Measurements from ENCODE around the gene FNIP2.
A peak's percentile ranks its signal among the peaks of the same experiment; 100 is the strongest.

Gene FNIP2

GRCh38 chr4:158768555-158769174, at the start of gene FNIP2:
TSS of gene FNIP2 (plus strand) at chr4:158769026. CDS start at chr4:158769213, 187 bp downstream.
- DNase-seq (ENCODE audit: low read depth) = peak; percentile 58
- H3K4me3 ChIP-seq (ENCODE audit: control insufficient read depth, low read depth, low read length) = peak within 1 kb of the TSS; percentile 85
- no peak for TF ChIP-seq CTCF (conservative IDR thresholded peaks at IDR 0.05; ENCODE audit: control insufficient read depth, insufficient read depth, low read depth, low read length)

- TF ChIP-seq CTCF (conservative IDR thresholded peaks at IDR 0.05; ENCODE audit: control insufficient read depth, insufficient read depth, low read depth, low read length) = no peak
Observed at GRCh38 chr4:158721680-158722079, 47.1 kb upstream of the FNIP2 start.

GRCh38 chr4:158722291-158722916, 46.4 kb upstream of the FNIP2 start:
- peak; percentile 55 for DNase-seq (ENCODE audit: low read depth)
- no peak for TF ChIP-seq CTCF (conservative IDR thresholded peaks at IDR 0.05; ENCODE audit: control insufficient read depth, insufficient read depth, low read depth, low read length)
- peak overlapping the region; percentile 94 for H3K4me3 ChIP-seq (ENCODE audit: control insufficient read depth, low read depth, low read length)

More at GRCh38 chr4:158721680-158722079, 47.1 kb upstream of the FNIP2 start:
- DNase-seq (ENCODE audit: low read depth) = no peak
- no peak overlapping the region for H3K4me3 ChIP-seq (ENCODE audit: control insufficient read depth, low read depth, low read length)

- H3K4me3 ChIP-seq (ENCODE audit: control insufficient read depth, low read depth, low read length) = peak within 1 kb of the TSS; percentile 94
- DNase-seq (ENCODE audit: low read depth) = peak; percentile 71
- TF ChIP-seq CTCF (conservative IDR thresholded peaks at IDR 0.05; ENCODE audit: control insufficient read depth, insufficient read depth, low read depth, low read length) = no peak
Observed at GRCh38 chr4:158722917-158723793, 45.7 kb upstream of the FNIP2 start, which contains the start of gene PPID. TSS of gene PPID (minus strand) at chr4:158723396. CDS start at chr4:158723288, 108 bp downstream.

GRCh38 chr4:158724637-158725036, 44.2 kb upstream of the FNIP2 start:
- DNase-seq (ENCODE audit: low read depth) = no peak
- H3K4me3 ChIP-seq (ENCODE audit: control insufficient read depth, low read depth, low read length) = no peak overlapping the region
- no peak for TF ChIP-seq CTCF (conservative IDR thresholded peaks at IDR 0.05; ENCODE audit: control insufficient read depth, insufficient read depth, low read depth, low read length)

- TF ChIP-seq CTCF (conservative IDR thresholded peaks at IDR 0.05; ENCODE audit: control insufficient read depth, insufficient read depth, low read depth, low read length) = no peak
- DNase-seq (ENCODE audit: low read depth) = no peak
Observed at GRCh38 chr4:158726633-158727032, 42.2 kb upstream of the FNIP2 start.

More at GRCh38 chr4:158726633-158727032, 42.2 kb upstream of the FNIP2 start:
- H3K4me3 ChIP-seq (ENCODE audit: control insufficient read depth, low read depth, low read length) = no peak overlapping the region

Data from fibroblast of mammary gland (primary cell).